ENCODE measurements around the gene IQGAP3. TPM values are rescaled to one million over a fixed set of nuclear protein-coding genes. Genes with fewer than 3 reads are reported as not detected.

The IQGAP3 gene
- total and polyA plus RNA-seq, 9 donors: 0.05 to 1.2 (median 0.30) TPM; not detected in 1

- no peak for TF ChIP-seq EP300 (IDR thresholded peaks at IDR 0.05)
- TF ChIP-seq POLR2A (IDR thresholded peaks at IDR 0.05): no peak
- DNase-seq: no peak
- H3K9me3 ChIP-seq: no peaks in the 10 kb centered on the region
- 73 to 77% (median 76%) methylated on average over 5 of the region's 5 CpGs for WGBS, 3 donors
- peaks cover 10% of the 10 kb centered on the region for H3K4me1 ChIP-seq (ENCODE audit: insufficient read depth)
- intact Hi-C loops (cut with DNase I): loop anchor here in 1 of 4 donors (10.0 kb wide), 1 partner anchor 123 kb away; the partner anchor contains the start of gene GPATCH4
- H3K27me3 ChIP-seq: no peaks in the 10 kb centered on the region
- H3K36me3 ChIP-seq: no peaks in the 10 kb centered on the region
- no peak overlapping the region for H3K4me3 ChIP-seq
- no peak overlapping the region for H3K27ac ChIP-seq
These were observed 90.8 kb downstream of the IQGAP3 start for GRCh38 chr1:156481527-156481926.

DNA sequence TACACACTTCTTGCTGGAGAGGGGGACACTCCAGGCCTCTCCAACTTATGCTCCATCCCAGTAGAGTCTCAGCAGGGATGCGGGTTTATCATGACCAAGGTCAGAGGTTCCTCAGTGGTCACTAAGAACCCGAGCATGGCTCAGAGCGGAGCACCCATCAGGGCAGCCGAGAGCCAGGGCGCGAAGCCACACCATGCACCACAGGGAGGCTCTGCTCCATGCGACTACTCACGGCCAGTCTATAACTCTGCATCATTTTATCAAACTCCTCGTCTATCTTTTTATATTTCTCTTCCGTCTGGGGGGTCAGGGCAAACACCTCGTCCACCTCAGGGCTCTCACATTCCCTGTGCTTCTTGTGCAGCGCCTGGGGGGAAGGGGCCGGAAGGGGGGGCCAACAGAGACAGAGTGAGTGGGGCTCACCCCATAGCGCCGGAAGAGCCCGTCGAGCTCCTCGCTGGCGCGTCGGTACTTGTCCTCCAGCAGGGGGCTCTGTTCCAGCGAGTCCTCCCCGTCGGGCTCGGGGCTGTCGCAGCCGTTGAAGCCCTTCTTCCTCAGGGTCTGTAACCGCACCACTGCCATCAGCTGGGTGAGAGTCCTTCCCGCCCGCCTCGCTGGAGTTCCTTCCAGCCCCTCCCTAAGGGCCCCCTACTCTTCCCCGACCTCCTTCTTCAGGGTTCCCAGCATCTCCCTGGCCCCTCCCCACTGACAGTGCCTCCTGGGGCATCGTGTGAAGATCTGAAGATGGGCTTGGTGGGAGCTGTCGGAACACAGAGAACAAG is 91.8 kb downstream of the IQGAP3 start:
- H3K9me3 ChIP-seq: no peaks in the 10 kb centered on the region
- intact Hi-C loops (cut with DNase I): loop anchor here in 1 of 4 donors (10.0 kb wide), 1 partner anchor 124 kb away; the partner anchor contains the start of gene GPATCH4
- no peak overlapping the region for H3K4me3 ChIP-seq
- H3K36me3 ChIP-seq: no peaks in the 10 kb centered on the region
- peaks cover 15% of the 10 kb centered on the region for H3K4me1 ChIP-seq (ENCODE audit: insufficient read depth)
- DNase-seq: peak in 3 of 5 donors; percentile 59 to 64 (median 60)
- H3K27ac ChIP-seq: no peak overlapping the region
- TF ChIP-seq, protein P1, sequence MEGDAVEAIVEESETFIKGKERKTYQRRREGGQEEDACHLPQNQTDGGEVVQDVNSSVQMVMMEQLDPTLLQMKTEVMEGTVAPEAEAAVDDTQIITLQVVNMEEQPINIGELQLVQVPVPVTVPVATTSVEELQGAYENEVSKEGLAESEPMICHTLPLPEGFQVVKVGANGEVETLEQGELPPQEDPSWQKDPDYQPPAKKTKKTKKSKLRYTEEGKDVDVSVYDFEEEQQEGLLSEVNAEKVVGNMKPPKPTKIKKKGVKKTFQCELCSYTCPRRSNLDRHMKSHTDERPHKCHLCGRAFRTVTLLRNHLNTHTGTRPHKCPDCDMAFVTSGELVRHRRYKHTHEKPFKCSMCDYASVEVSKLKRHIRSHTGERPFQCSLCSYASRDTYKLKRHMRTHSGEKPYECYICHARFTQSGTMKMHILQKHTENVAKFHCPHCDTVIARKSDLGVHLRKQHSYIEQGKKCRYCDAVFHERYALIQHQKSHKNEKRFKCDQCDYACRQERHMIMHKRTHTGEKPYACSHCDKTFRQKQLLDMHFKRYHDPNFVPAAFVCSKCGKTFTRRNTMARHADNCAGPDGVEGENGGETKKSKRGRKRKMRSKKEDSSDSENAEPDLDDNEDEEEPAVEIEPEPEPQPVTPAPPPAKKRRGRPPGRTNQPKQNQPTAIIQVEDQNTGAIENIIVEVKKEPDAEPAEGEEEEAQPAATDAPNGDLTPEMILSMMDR (IDR thresholded peaks at IDR 0.05): peak in 2 of 3 donors; percentile 43 to 45
- TF ChIP-seq EP300 (IDR thresholded peaks at IDR 0.05): no peak
- H3K27me3 ChIP-seq: no peaks in the 10 kb centered on the region
- WGBS, 3 donors: 43 to 49% (median 47%) methylated on average over 34 of the region's 34 CpGs

GRCh38 chr1:156480016-156480370 is 92.4 kb downstream of the IQGAP3 start:
- Histone ChIP-seq H3K9me3 (no peaks in the 10 kb centered on the region), H3K4me3 (no peak overlapping the region), H3K4me1 (ENCODE audit: insufficient read depth) (peaks cover 15% of the 10 kb centered on the region), H3K27ac (no peak overlapping the region), H3K36me3 (no peaks in the 10 kb centered on the region), H3K27me3 (no peaks in the 10 kb centered on the region)
- TF ChIP-seq POLR2A (IDR thresholded peaks at IDR 0.05) (no peak), EP300 (IDR thresholded peaks at IDR 0.05) (no peak)
- TF ChIP-seq, protein P1 (IDR thresholded peaks at IDR 0.05): no peak
- no peak for DNase-seq
- intact Hi-C loops (cut with DNase I): loop anchor here in 1 of 4 donors (10.0 kb wide), 1 partner anchor 125 kb away; the partner anchor contains the start of gene GPATCH4
- WGBS, 3 donors: 36 to 51% (median 45%) methylated on average over 4 of the region's 4 CpGs

GRCh38 chr1:156479093-156480015 is 93.0 kb downstream of the IQGAP3 start:
- no peak for DNase-seq
- Histone ChIP-seq H3K36me3 (no peaks in the 10 kb centered on the region), H3K4me3 (no peak overlapping the region), H3K27ac (peak overlapping the region in 1 of 2 donors; percentile 52), H3K4me1 (ENCODE audit: insufficient read depth) (peaks cover 15% of the 10 kb centered on the region), H3K9me3 (no peaks in the 10 kb centered on the region), H3K27me3 (no peaks in the 10 kb centered on the region)
- TF ChIP-seq, protein P1 (IDR thresholded peaks at IDR 0.05): no peak
- TF ChIP-seq POLR2A (IDR thresholded peaks at IDR 0.05): no peak
- TF ChIP-seq EP300 (IDR thresholded peaks at IDR 0.05): no peak
- 80 to 86% (median 83%) methylated on average over 15 of the region's 15 CpGs for WGBS, 3 donors
- intact Hi-C loops (cut with DNase I): loop anchor here in 1 of 4 donors (10.0 kb wide), 1 partner anchor 125 kb away; the partner anchor contains the start of gene GPATCH4

Measured in ovary (tissue), 9 donors.